GM12872 (cell line): ENCODE results near the gene ADAM10.

Source experiments
- TF ChIP-seq, protein P1 (sequence below): IDR thresholded peaks from 3 replicates; pipeline ENCODE4 v1.5.1; 2011; ENCODE audit warnings: low read depth, mild to moderate bottlenecking, low read length, moderate library complexity; ENCODE audit not compliant: insufficient read depth

The ADAM10 gene

DNA sequence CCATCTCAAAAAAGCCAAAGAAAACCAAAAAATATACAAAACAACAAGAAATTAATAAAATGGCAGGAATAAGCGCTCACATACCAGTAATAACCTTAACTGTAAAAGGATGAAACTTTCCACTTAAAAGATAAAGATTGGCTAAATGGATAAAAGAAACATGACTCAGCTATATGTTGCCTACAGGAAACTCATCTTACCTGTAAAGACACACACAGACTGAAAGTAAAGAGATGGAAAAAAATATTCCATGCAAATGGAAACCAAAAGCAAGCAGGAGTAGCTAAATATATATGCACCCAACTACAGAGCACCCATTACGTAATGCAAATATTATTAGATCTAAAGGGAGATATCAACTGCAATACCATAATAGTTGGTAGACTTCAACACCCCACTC, 49.7 kb downstream of the ADAM10 start:
- TF ChIP-seq, protein P1, sequence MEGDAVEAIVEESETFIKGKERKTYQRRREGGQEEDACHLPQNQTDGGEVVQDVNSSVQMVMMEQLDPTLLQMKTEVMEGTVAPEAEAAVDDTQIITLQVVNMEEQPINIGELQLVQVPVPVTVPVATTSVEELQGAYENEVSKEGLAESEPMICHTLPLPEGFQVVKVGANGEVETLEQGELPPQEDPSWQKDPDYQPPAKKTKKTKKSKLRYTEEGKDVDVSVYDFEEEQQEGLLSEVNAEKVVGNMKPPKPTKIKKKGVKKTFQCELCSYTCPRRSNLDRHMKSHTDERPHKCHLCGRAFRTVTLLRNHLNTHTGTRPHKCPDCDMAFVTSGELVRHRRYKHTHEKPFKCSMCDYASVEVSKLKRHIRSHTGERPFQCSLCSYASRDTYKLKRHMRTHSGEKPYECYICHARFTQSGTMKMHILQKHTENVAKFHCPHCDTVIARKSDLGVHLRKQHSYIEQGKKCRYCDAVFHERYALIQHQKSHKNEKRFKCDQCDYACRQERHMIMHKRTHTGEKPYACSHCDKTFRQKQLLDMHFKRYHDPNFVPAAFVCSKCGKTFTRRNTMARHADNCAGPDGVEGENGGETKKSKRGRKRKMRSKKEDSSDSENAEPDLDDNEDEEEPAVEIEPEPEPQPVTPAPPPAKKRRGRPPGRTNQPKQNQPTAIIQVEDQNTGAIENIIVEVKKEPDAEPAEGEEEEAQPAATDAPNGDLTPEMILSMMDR = no peak

- TF ChIP-seq, protein P1 = no peak
Observed at GRCh38 chr15:58698887-58699641, 50.4 kb downstream of the ADAM10 start.

DNA sequence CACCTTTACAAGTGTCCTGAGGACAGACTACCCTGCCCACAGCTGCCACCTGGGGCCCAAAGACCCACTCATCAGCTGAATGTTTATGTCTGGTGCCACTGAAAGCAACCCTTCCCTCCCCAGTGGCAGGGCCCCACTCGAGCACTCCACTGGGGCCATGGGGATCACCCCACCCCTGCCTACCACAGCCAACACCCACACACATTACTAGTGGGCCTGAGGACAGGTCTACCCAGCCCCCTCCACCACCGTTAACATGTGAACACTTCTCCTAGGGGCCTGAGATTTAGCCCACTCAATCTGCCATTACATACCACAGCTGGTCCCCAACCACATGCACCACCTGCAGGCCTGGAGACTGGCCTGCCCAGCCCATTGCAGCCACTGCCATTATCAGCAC, 52.3 kb downstream of the ADAM10 start:
- TF ChIP-seq, protein P1 = no peak

- TF ChIP-seq, protein P1 = no peak
Observed at GRCh38 chr15:58696738-58697137, 52.8 kb downstream of the ADAM10 start.

- TF ChIP-seq, protein P1 = no peak
Observed at GRCh38 chr15:58694641-58695398, 54.7 kb downstream of the ADAM10 start.

DNA sequence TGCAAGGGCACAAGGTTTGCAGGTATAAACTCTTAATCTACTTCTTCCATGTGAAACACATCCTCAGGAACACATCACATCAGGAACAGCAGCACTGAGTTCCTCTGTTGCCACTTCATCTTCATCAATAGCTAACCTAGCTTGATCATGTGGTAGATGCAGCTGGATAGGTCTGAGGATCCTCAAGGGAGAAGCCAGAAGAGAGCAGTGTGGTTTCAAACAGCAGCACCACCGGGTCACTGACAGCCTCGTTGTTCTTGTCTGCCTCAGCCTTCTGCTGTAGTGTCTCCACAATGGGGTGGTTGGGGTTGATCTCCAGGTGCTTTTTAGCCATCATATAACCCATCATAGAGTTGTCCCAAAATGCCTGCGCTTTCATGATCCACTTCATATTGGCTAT, 58.8 kb downstream of the ADAM10 start:
- TF ChIP-seq, protein P1 = no peak

DNA sequence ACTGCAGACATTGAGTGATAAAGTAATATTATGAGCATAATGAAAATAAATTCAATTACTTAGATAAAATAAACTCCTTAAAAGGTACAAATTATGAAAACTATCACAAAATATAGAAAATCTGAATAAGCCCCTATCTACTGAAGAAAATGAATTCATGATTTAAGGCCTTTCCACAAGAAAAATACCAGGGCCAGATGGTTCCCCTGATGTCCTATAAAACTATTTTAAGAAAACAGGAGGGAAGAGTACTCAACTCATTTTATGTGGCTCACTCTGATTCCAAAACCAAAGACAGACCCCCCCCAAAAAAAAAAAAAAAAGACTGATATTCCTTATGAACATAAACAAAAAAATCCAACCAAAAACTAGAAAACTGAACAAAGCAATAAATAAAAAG, 59.9 kb downstream of the ADAM10 start:
- TF ChIP-seq, protein P1 = no peak
